NCI-H69 (cell line): ENCODE results near the gene VASN.

Experiments
- DNase-seq: peaks from one replicate; lab custom pipeline; 2025; lab: John Stamatoyannopoulos, UW

The VASN gene

DNA sequence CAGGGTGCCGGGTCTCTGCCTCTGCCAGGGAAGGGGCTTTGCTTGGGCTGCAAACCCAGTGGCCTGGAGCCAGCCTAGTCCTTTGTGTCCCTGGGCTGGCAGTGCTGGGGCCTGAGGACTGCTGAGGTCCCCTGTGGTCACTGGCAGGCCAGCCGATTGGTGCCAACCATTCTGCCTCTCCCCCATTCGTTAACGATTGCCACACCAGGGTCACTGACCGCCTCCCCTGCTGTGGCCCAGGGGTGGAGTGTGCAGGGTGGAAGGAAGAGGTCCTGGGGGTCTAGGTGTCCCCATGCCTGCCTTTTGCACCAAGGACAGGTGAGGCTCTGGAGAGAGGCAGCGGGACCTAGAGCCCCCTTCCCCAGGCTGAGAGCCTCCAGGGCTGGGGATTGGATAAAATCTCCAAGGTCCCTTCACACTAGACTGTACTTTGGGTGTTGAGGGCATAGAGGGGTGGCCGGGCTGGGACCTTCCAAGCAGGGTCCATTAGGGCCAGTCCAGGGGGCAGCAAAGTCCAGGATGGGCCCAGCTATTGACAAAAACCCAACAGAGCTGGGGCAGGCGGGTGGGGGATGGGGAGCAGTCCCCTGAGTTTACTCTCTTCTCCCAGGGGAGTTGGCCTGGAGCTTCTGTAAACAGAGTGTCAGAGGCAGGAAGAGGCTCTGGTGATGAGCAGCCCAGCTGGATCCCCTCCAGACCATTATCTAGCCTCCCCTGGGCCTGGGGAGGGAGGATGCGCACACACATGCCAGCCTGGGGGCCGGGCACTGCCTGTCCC, 1.1 kb downstream of the VASN start:
- peak; percentile 93 for DNase-seq

DNA sequence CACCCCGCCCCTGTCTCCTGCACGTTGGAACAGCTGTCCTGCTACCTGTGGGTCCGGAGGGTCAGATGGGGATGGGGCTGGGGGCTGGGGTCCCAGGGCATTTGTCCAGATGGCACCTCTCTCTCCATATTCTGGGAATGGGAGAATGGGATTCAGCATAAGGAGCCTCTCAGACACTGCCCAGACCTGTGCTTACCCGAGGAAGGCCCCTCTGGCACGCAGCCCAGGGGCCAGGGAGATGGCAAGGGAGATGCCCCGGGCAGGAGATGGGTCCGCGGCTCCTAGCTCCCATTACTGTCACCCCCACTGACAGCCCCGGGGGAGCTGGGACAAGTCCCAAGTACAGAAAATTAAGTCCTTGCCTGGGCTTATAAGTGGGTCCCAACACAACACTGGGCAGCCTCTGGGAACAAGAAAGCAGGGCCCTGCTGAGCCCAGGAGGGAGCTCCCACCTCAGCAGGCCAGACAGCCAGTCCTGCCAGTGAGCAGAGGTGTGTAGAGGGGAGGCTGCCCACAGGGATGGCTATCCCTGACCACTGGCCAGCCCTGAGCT, 1.8 kb downstream of the VASN start:
- DNase-seq: peak; percentile 86

DNA sequence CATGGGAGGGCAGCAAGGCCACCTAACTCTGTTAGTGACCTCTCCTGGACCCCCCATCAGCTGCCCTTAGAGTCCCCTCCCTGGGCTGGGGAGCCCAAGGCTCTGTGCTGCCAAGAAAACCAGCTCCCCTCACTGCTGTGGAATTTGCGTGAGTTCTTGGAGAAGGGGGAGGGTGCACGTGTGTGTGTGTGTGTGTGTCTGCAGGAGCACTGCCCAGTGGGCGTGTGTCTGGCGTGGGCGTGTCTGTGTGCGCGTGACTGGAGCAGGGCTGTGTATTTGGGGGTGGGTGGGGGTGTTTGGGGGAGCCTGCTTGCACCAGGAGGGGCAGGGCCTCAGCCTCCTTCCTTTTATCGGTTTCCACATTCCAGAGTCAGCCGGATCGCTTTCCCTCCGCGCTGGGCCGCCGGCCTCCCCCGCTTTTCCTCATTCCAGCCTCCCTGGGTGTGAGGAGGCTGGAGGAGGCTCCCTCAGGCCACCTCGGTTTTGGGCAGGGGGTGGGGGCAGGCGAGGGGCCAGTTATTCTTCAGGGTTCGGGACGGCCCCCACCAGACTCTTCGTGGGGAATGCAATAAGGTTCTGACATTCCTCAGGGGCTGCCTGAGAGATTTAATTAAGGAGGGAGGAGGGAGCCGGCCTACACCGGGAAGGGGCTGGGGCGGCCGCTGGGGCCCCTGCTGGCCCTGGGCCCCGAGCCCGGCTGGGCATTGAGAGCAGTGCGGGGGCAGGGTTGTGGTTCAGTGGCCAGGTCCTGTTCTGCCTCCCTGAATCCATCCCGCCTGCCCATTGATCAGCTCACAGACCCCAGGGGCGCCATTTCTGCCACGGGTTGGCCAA, 2.5 kb downstream of the VASN start:
- DNase-seq: peak; percentile 51

DNA sequence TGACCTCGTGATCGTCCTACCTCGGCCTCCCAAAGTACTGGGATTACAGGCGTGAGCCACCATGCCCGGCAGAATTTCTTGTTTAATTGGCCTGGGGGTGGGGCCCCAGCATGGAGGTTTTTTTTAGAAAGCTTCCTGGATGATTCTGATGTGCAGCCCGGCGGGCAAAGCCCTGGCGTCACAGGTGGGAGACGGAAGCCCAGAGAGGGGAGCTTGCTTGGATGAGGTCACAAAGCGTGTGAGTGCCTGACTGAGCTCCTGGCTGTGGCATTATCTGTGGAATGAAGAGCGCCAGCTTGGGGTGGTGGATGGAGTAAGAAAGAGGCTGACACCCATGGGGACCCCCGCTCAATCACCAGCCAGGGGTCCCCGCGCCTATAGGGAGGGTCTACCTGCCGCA, 4.1 kb downstream of the VASN start:
- no peak for DNase-seq

DNA sequence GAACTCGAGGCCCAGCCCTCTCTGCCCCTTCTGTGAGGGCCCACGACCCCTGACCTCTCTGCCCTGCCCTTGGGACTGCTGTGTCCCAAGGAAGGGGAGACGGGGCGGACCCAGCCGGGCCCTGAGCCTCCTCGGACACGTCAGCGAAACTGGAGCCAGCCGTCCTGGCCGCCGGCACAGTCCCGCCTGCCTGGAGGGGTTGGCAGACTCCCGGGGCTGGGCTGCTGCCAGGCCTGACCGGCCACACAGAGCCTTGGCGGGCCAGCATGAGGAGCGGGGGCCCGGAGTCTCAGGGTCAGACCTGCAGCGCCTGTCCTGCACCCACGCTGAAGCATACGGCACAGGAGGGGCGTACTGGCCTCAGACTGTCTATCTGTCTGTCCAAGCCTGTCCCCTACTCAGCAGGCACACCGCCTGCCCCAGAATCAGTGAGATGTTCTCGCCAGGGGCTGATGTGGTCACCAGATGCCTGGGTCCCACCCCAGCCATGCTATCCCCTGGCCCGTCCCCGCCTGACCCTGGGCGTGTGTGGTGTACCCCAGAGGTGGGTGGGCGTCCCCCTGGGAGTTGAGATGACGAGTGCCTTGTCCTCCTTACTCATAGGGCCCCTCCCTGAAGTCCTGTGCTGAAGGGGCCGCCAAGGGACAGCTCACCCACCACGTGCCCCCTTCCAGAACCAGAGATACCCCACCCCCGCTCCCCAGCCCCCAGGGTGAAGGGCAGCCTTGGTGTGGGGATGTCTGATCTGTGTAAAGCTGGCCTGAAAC, 4.7 kb downstream of the VASN start:
- DNase-seq: no peak

DNA sequence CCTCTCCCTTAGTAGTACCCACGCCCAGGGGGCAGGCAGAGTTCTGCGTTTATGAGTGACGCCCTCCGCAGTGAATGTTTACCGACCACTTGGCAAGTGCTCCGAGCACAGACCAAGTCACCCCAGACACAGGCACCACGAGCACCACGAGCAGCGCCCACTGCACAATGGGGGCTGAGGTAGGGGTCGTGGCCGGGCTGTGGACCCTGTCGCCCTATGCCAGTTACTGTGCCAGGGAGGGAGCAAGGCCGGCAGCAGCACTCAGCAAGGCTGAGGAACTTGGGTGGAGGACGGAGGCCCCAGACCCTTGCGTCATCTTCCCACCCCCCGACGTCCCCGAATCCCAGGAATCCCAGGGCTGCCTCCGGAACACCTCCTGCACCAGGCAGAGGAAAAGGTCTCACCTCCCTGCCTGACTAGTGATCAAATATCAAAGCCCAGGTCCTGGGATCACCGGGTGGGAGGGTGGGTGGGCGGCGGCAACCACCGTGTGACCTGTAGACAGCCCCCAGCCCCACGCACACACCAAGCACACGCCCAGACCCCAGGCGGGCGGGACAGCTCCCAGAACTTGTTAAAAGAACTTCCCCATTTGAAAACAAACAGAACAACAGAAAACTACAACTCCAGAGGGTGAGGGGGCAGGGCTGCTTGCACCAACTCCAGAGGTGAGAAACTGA, 5.4 kb downstream of the VASN start:
- no peak for DNase-seq

DNA sequence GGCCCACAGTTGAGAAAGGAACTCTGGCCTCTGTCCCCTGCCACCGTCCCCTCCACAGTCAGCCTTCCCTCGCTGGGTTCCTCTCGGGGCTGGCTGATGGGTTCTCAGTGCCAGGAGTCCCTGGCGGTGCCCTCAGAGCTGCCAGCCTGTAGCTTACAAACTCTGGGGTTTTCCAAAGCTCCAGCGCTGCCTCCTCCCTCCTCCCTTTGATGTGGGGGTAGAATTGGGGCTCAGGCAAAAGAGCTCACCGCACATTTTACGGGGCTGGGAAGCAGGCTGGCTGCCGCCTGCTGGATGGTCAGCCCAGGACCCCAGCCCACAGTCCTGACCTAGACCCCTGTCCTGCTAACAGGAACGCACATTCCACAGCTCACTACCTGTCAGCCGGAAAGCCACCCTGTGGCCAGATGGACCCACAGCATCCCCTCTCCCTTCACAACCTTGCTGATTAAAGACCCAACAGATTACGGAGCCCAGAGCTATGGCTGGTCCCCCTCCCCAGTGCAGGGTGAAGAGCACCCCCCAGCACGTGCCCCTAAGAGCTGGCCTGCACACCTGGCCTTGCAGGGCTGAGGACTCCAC, 6.0 kb downstream of the VASN start:
- no peak for DNase-seq

- no peak for DNase-seq
Measured at GRCh38 chr16:4378161-4378666, 6.6 kb downstream of the VASN start.

DNA sequence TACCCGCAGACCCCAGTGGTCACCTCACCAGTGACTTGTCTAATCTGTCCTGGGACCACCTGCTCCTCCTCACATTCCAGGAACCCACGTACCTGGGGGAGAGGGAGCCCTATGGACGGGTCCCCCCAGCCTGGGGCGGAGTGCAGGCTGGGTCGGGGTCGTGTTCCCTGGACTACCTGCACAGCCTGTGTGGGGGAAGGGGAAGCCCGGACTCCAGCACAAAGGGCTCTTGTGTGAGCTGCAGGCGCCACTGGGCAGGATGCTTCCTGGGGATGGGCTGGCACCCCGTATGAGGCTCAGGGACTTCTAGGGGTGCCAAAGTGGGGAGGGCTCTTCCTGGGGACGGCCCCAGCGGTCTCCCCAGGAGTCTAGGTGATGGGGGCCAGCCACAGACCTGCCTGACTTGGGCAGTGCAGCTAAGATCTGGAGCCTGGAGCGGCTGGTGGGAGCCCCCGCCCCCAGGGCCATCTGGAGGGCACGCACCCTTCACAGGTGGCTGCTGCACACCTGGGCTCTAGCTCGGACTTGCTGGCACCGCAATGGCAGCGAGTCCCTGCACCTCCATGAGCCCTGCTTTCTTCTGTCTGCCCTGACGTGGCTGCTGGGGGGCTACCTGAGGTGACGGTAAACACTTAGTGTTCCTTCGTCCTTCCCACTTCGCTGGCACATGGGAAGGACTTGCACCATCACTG, 7.5 kb downstream of the VASN start:
- DNase-seq: no peak

DNA sequence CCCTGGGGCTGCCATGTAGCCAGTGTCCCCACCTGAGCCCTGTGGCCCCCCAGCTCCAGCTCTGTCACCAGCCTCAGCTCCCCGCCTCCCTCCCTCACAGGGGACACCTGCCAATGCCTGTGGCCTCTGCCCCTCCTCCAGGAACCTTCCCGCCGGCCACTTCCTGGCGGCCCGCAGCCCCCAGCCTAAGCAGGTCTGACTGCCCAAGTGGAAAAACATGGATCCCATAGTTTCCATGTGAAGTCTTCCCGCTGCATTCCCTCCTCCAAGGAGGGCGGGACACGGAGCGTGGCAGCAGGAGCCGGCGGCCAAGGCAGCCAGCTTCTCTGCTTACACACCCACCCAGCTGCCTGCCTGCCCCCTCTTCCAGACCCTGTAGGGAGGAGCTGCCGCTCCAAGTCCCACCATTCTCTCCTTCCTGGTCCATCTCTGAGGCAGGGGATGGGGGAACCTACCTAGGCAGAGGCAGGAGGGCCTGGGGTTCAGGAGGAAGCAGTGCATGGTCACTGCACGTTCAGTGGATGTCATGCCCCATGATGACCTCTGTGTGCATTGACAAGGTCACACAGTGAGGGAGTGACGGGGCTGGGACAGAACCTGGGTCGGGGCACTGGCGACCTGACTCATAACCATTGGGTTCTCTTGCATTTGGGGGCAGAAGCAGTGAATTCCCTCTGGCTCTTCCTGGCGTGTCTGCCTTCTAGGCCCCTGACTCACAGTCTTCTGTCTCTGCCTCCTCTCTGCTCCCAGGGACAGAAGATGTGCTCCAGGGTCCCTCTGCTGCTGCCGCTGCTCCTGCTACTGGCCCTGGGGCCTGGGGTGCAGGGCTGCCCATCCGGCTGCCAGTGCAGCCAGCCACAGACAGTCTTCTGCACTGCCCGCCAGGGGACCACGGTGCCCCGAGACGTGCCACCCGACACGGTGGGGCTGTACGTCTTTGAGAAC, 8.7 kb downstream of the VASN start:
- no peak for DNase-seq

DNA sequence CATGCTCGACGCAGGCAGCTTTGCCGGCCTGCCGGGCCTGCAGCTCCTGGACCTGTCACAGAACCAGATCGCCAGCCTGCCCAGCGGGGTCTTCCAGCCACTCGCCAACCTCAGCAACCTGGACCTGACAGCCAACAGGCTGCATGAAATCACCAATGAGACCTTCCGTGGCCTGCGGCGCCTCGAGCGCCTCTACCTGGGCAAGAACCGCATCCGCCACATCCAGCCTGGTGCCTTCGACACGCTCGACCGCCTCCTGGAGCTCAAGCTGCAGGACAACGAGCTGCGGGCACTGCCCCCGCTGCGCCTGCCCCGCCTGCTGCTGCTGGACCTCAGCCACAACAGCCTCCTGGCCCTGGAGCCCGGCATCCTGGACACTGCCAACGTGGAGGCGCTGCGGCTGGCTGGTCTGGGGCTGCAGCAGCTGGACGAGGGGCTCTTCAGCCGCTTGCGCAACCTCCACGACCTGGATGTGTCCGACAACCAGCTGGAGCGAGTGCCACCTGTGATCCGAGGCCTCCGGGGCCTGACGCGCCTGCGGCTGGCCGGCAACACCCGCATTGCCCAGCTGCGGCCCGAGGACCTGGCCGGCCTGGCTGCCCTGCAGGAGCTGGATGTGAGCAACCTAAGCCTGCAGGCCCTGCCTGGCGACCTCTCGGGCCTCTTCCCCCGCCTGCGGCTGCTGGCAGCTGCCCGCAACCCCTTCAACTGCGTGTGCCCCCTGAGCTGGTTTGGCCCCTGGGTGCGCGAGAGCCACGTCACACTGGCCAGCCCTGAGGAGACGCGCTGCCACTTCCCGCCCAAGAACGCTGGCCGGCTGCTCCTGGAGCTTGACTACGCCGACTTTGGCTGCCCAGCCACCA, 9.7 kb downstream of the VASN start:
- no peak for DNase-seq

- no peak for DNase-seq
Measured at GRCh38 chr16:4381935-4382794, 10.5 kb downstream of the VASN start.

- DNase-seq: no peak
Measured at GRCh38 chr16:4382795-4383357, 11.2 kb downstream of the VASN start.

DNA sequence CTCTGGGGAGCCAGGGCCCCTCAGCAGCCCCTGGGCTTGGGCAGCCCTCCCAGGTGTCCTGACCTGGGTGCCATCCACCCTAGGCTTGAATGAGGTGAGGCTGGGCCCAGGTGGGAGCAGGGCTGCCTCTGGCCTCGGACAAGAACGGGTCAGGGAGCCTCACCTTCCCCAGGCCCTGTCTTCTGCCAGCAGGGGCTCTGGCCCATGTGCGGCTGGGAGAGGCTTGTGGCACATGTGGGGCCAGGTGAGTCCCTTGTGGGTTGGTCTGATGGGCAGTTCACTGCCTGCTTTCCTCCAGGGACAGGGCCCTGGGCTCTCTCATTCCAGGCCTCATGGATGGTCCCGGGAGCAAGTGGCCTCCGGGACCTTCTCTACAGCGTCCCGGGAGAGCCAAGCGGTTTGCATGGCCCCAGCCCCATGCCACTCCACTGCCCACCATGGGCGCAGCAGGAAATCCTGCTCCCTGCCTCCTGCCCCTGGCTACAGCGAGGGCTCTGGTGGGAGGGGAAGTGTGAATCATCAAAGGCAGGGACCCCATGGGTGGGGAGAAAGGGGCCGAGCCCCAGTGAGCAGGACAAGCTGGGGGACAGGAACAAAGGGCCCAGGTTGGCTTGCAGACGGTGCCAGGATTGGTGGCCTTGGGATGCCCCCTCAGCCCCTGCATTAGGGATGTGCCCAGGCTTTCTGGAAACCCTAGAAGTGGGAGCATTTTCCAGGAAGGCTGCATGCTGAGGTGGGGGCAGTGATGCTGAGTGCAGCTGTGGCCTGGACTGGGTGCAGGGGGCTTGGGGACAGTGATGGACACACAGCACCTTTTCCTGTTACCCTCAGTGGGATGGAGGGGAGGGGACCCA, 12.2 kb downstream of the VASN start:
- DNase-seq: no peak

GRCh38 chr16:4384509-4384942, 12.9 kb downstream of the VASN start:
- DNase-seq: no peak
